Peyer's patch (tissue), 4 donors: ENCODE data around the gene ADAMTS10. TPM values are rescaled to one million over a fixed set of nuclear protein-coding genes. Genes with fewer than 3 reads are reported as not detected.
A peak's percentile ranks its signal among the peaks of the same experiment; 100 is the strongest.

Experiments used
- DNase-seq, 3 donors: peaks; one replicate each; pipeline ENCODE4 v3.0.0-alpha.2; 2017 to 2019
- H3K27ac ChIP-seq, 4 donors: fragments of 200-600 bp; sonication (generic); one replicate each; pipeline ENCODE4 v1.5.1; 2016 to 2019
- H3K27me3 ChIP-seq, 2 donors: fragments of 200-600 bp; sonication (generic); one replicate each; pipeline ENCODE4 v1.5.1; 2019
- H3K36me3 ChIP-seq, 3 donors: fragments of 200-600 bp; sonication (generic); one replicate each; pipeline ENCODE4 v1.5.1; 2016 to 2019
- H3K4me1 ChIP-seq, 4 donors: fragments of 200-600 bp; sonication (generic); one replicate each; pipeline ENCODE4 v1.5.1; 2016 to 2019
- H3K4me3 ChIP-seq, 4 donors: fragments of 200-600 bp; sonication (generic); 1 replicate in 3 of 4; 2 replicates in 1 of 4; pipeline ENCODE4 v1.5.1; 2016 to 2019; ENCODE audit warnings: mild to moderate bottlenecking in 1 of 4
- H3K9me3 ChIP-seq, 4 donors: fragments of 200-600 bp; sonication (generic); one replicate each; pipeline ENCODE4 v1.5.1; 2016 to 2019; ENCODE audit warnings: mild to moderate bottlenecking in 1 of 4
- POLR2A ChIP-seq, 2 donors: fragments of 450-650 bp; IDR thresholded peaks; one replicate each; pipeline ENCODE4 v1.5.1; 2017; ENCODE audit warnings: antibody characterized with exemption in 2 of 2, mild to moderate bottlenecking in 2 of 2, moderate library complexity in 2 of 2
- total RNA-seq, 4 donors: library from RNA; depleted of rRNA; stranded (reverse); fragments of >200 nt; gene quantifications; one replicate each; pipeline ENCODE4 v1.1.0, GENCODE V29; 2016
- TF ChIP-seq, protein P1 (sequence below), 6 experiments: fragments of 450-650 bp in 4 of 6; fragments of 200-600 bp in 2 of 6; sonication (generic) in 1 of 6; IDR thresholded peaks; one replicate each; pipeline ENCODE4 v1.5.1; 2017 to 2019; ENCODE audit warnings: antibody characterized with exemption in 6 of 6, mild to moderate bottlenecking in 3 of 6, moderate library complexity in 1 of 6

ADAMTS10 gene
- total RNA-seq, 4 donors from 2014 or later = 26.5 to 92.4 (median 37.2) TPM; not detected in 1

- Histone ChIP-seq H3K4me3 (no peak overlapping the region), H3K27ac (no peak overlapping the region), H3K9me3 (peaks cover 0 to 4% (median 0%) of the 10 kb centered on the region in 4 donors), H3K36me3 (no peaks in the 10 kb centered on the region), H3K4me1 (peaks cover 0 to 16% (median 7%) of the 10 kb centered on the region in 4 donors), H3K27me3 (no peaks in the 10 kb centered on the region)
- no peak for TF ChIP-seq POLR2A (IDR thresholded peaks at IDR 0.05)
- TF ChIP-seq, protein P1, sequence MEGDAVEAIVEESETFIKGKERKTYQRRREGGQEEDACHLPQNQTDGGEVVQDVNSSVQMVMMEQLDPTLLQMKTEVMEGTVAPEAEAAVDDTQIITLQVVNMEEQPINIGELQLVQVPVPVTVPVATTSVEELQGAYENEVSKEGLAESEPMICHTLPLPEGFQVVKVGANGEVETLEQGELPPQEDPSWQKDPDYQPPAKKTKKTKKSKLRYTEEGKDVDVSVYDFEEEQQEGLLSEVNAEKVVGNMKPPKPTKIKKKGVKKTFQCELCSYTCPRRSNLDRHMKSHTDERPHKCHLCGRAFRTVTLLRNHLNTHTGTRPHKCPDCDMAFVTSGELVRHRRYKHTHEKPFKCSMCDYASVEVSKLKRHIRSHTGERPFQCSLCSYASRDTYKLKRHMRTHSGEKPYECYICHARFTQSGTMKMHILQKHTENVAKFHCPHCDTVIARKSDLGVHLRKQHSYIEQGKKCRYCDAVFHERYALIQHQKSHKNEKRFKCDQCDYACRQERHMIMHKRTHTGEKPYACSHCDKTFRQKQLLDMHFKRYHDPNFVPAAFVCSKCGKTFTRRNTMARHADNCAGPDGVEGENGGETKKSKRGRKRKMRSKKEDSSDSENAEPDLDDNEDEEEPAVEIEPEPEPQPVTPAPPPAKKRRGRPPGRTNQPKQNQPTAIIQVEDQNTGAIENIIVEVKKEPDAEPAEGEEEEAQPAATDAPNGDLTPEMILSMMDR (IDR thresholded peaks at IDR 0.05) = no peak
- DNase-seq = no peak
Observed at GRCh38 chr19:8596168-8596567, 14.3 kb downstream of the ADAMTS10 start.

DNA sequence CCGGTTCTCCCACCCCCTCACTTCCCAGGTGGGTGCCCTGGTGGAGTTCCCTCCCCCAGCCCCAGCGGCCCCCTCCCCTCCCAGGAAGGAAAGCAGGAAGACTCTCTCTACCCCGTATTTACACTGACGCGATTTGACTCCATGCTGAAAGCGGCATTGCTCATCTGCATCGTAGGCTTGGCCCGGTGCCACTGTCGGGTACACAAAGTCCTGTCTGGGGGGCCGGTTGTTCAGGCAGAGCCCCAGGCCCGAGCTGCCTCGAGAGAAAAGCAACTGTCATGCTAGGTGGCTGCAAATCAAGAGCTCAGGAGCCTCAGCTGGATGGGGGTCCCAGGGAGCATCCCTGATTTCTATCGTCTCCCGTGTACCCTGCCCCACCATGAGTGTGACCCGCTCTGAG, 14.9 kb downstream of the ADAMTS10 start:
- H3K36me3 ChIP-seq = no peaks in the 10 kb centered on the region

GRCh38 chr19:8593931-8594330, 16.6 kb downstream of the ADAMTS10 start:
- TF ChIP-seq POLR2A (IDR thresholded peaks at IDR 0.05) = no peak
- TF ChIP-seq, protein P1 (IDR thresholded peaks at IDR 0.05) = no peak
- no peak overlapping the region for H3K4me3 ChIP-seq
- H3K9me3 ChIP-seq = peaks cover 0 to 4% (median 0%) of the 10 kb centered on the region in 4 donors
- no peaks in the 10 kb centered on the region for H3K27me3 ChIP-seq
- no peaks in the 10 kb centered on the region for H3K36me3 ChIP-seq
- H3K27ac ChIP-seq = no peak overlapping the region
- no peak for DNase-seq
- peaks cover 0 to 16% (median 7%) of the 10 kb centered on the region in 4 donors for H3K4me1 ChIP-seq

More for the DNA sequence above, 14.9 kb downstream of the ADAMTS10 start:
- no peak overlapping the region for H3K4me3 ChIP-seq
- H3K9me3 ChIP-seq = peaks cover 0 to 4% (median 0%) of the 10 kb centered on the region in 4 donors
- no peak for DNase-seq
- TF ChIP-seq POLR2A (IDR thresholded peaks at IDR 0.05) = no peak
- TF ChIP-seq, protein P1 (IDR thresholded peaks at IDR 0.05) = no peak
- no peak overlapping the region for H3K27ac ChIP-seq
- no peaks in the 10 kb centered on the region for H3K27me3 ChIP-seq
- H3K4me1 ChIP-seq = peaks cover 0 to 16% (median 7%) of the 10 kb centered on the region in 4 donors

DNA sequence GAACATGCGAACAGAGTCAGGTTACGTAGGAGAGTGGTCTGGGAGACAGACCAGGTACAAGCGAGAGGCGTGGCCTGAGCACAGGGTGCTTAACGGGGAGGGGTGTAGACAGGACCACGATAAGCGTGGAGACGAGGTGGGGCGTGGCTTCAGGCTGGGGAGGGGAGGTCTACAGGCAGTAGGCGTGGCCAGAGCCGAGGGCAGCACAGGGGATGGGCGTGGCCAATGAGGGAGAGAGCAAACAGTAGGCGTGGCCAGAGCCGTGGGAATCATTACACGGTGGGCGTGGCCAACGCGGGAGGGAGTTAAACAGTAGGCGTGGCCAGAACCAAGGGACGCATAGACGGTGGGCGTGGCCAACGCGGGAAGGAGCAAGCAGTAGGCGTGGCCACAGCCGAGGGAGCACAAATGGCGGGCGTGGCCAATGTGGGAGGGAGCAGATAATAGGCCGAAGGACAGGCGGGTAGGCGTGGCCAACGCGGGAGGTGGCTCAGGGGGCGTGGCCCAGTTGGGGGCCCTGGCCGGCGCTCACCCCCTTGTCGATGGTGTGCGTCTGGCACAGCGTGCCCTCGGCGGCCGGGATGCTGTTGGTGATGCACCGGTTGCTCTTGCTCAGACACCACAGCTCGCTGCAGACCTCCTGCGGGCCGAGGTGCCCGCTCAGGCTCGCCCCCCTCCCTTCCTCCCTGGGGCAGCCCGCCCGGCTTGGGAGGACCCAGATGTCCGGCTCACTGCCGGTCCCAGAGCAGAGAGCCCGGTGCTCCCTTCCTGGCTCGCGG, 18.1 kb downstream of the ADAMTS10 start:
- Histone ChIP-seq H3K27me3 (no peaks in the 10 kb centered on the region), H3K4me1 (peaks cover 0 to 16% (median 7%) of the 10 kb centered on the region in 4 donors), H3K4me3 (peak overlapping the region; percentile 19 to 45 (median 40)), H3K36me3 (no peaks in the 10 kb centered on the region), H3K9me3 (peaks cover 0 to 4% (median 0%) of the 10 kb centered on the region in 4 donors), H3K27ac (peak overlapping the region in 2 of 4 donors; percentile 2 to 17)
- TF ChIP-seq, protein P1 (IDR thresholded peaks at IDR 0.05) = no peak
- TF ChIP-seq POLR2A (IDR thresholded peaks at IDR 0.05) = no peak
- peak; percentile 82 to 97 (median 93) for DNase-seq

- H3K27ac ChIP-seq = no peak overlapping the region
- no peaks in the 10 kb centered on the region for H3K36me3 ChIP-seq
- TF ChIP-seq, protein P1 (IDR thresholded peaks at IDR 0.05) = no peak
- no peak for TF ChIP-seq POLR2A (IDR thresholded peaks at IDR 0.05)
- peaks cover 0 to 4% (median 0%) of the 10 kb centered on the region in 4 donors for H3K9me3 ChIP-seq
- H3K4me3 ChIP-seq = no peak overlapping the region
- DNase-seq = no peak
- no peaks in the 10 kb centered on the region for H3K27me3 ChIP-seq
- peaks cover 0 to 16% (median 7%) of the 10 kb centered on the region in 4 donors for H3K4me1 ChIP-seq
Observed at GRCh38 chr19:8589177-8589714, 21.3 kb downstream of the ADAMTS10 start.
